Natural killer cell treated with Interleukin-12 subunit alpha and Interleukin-12 subunit beta and Interleukin-15 and Interleukin-18, amount 100 ng/mL, for 72 hours (primary cell): ENCODE data around the gene ESRRA. TPM values are rescaled to one million over a fixed set of nuclear protein-coding genes. Genes with fewer than 3 reads are reported as not detected.

Experiments
- ATAC-seq, 2 donors: fragments of 150-1000 bp; cut with Tn5 transposase in 1 of 2; sonication (Bioruptor Pico), chemical (Tn5 transposase) in 1 of 2; 2 replicates each; pipeline ENCODE4 v1.10.0; 2021
- DNase-seq: peaks from one replicate; pipeline ENCODE4 v3.0.0; 2022; ENCODE audit warnings: low spot score
- H3K27ac Mint-ChIP-seq, 2 donors: 1 replicate in 1 of 2; 2 replicates in 1 of 2; pipeline ENCODE4 v1.8.0; 2022; ENCODE audit warnings: mixed read lengths in 2 of 2, mild to moderate bottlenecking in 1 of 2, moderate library complexity in 1 of 2
- H3K27me3 Mint-ChIP-seq, 2 donors: 1 replicate in 1 of 2; 2 replicates in 1 of 2; pipeline ENCODE4 v1.8.0; 2022; ENCODE audit warnings: mixed read lengths in 2 of 2
- H3K36me3 Mint-ChIP-seq: one replicate; pipeline ENCODE4 v1.8.0; 2022; ENCODE audit warnings: mixed read lengths
- H3K4me1 Mint-ChIP-seq, 2 donors: 1 replicate in 1 of 2; 2 replicates in 1 of 2; pipeline ENCODE4 v1.8.0; 2022; ENCODE audit warnings: low read depth in 2 of 2, mixed read lengths in 2 of 2, mild to moderate bottlenecking in 1 of 2
- H3K4me3 Mint-ChIP-seq: one replicate; pipeline ENCODE4 v1.8.0; 2022; ENCODE audit warnings: mixed read lengths
- H3K9me3 Mint-ChIP-seq: 2 replicates; pipeline ENCODE4 v1.8.0; 2022; ENCODE audit warnings: mixed read lengths
- total RNA-seq, 2 donors: library from RNA; stranded (reverse); gene quantifications; one replicate each; pipeline ENCODE4 v1.2.3, GENCODE V29; 2022

The ESRRA gene
- total RNA-seq, 2 donors from 2014 or later = 67.2 to 116 TPM

GRCh38 chr11:64331569-64332371 is 26.4 kb downstream of the ESRRA start:
- H3K27me3 Mint-ChIP-seq = no peaks in the 10 kb centered on the region
- peaks cover 17 to 24% of the 10 kb centered on the region in 2 donors for H3K4me1 Mint-ChIP-seq
- no peaks in the 10 kb centered on the region for H3K36me3 Mint-ChIP-seq
- DNase-seq (peak; percentile 95), ATAC-seq (peak; percentile 96 to 97)
- peak overlapping the region; percentile 68 for H3K4me3 Mint-ChIP-seq
- no peaks in the 10 kb centered on the region for H3K9me3 Mint-ChIP-seq
- H3K27ac Mint-ChIP-seq = peak overlapping the region; percentile 75 to 79

- Mint-ChIP-seq H3K4me3 (no peak overlapping the region), H3K36me3 (no peaks in the 10 kb centered on the region), H3K27me3 (no peaks in the 10 kb centered on the region), H3K9me3 (no peaks in the 10 kb centered on the region), H3K4me1 (peaks cover 28% of the 10 kb centered on the region in 2 donors), H3K27ac (peak overlapping the region in 1 of 2 donors; percentile 62)
- ATAC-seq (no peak), DNase-seq (no peak)
Measured at GRCh38 chr11:64333556-64333955, 28.2 kb downstream of the ESRRA start.

DNA sequence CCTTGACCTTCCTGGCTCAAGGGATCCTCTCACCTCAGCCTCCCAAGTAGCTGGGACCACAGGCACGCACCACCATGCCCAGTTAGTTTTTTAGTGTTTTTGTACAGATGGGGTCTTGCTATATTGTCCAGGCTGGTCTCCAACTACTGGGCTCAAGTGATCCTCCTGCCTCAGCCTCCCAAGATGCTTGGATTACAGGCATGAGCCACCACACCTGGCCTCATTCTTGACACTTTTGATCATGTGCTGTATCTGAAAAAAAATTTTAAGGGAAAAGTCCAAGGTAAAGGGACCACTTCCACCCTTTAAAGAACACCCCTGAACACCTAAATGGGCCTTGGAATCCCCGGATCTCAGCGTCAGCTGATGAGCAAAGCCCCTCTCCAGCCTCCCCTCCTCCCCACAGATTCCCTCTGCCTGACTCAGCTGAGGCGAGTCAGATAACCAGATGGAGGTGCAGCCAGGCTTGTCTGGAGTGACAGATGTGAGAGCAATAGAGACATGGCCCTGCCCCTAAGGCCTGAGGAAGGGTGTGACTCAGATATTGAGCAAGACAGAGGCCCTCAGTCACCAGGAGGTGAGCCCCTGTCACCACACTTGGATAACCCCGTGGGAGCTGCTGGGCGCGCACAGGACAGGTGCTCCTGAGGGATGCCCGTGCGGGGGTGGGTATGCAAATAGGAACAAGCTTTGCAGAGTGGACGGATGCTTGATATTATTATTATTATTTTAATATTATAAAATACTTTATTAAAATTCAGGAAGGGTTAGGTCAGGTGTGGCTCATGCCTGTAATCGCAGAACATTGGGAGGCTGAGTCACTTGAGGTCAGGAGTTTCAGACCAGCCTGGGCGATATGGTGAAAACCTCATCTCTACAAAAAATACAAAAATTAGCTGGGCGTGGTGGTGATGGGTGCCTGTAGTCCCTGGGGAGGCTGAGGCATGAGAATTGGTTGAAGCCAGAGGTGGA is 29.7 kb downstream of the ESRRA start:
- Mint-ChIP-seq H3K9me3 (no peaks in the 10 kb centered on the region), H3K4me1 (peaks cover 40% of the 10 kb centered on the region in 2 donors), H3K36me3 (no peaks in the 10 kb centered on the region), H3K27ac (peak overlapping the region; percentile 61 to 79), H3K27me3 (no peaks in the 10 kb centered on the region), H3K4me3 (peak overlapping the region; percentile 40)
- ATAC-seq = peak; percentile 67 to 76
- peak; percentile 75 for DNase-seq

DNA sequence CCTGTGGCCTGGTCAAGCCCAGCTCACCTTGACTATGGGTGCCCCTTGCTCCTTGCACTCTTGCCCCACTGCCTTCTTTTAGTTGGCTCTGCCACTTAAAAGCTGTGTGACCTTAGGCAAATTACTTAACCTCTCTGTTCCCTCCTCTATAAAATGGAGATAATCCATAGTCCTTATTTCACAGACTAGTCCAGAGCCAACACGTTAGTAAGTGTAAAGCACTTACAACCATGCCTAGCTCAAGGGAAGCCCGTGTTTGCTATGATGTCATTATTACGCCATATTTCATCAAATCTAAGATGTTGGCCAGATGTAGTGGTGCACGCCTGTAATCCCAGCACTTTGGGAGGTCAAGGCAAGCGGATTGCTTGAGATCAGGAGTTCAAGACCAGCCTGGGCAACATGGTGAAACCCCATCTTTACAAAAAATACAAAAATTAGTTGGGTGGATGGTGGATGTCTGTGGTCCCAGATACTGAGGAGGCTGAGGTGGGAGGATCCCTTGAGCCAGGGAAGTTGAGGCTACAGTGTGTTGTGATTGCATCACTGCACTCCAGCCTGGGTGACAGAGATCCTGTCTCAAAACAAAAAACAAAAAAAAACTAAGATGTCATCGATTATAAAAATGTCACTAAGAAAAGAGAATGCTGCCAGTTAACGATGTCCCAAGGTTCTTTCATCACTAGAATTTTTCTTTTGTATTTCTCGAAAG is 32.4 kb downstream of the ESRRA start:
- ATAC-seq (no peak), DNase-seq (no peak)
- no peaks in the 10 kb centered on the region for H3K9me3 Mint-ChIP-seq
- H3K4me3 Mint-ChIP-seq = peak overlapping the region; percentile 32
- H3K27ac Mint-ChIP-seq = peak overlapping the region; percentile 92 to 97
- no peaks in the 10 kb centered on the region for H3K36me3 Mint-ChIP-seq
- peaks cover 36 to 40% of the 10 kb centered on the region in 2 donors for H3K4me1 Mint-ChIP-seq
- H3K27me3 Mint-ChIP-seq = no peaks in the 10 kb centered on the region

- H3K9me3 Mint-ChIP-seq = no peaks in the 10 kb centered on the region
- ATAC-seq (no peak), DNase-seq (no peak)
- peak overlapping the region; percentile 90 for H3K4me3 Mint-ChIP-seq
- H3K27ac Mint-ChIP-seq = peak overlapping the region; percentile 92 to 97
- H3K4me1 Mint-ChIP-seq = peaks cover 36 to 40% of the 10 kb centered on the region in 2 donors
- no peaks in the 10 kb centered on the region for H3K27me3 Mint-ChIP-seq
- no peaks in the 10 kb centered on the region for H3K36me3 Mint-ChIP-seq
Measured at GRCh38 chr11:64338716-64339115, 33.4 kb downstream of the ESRRA start.

DNA sequence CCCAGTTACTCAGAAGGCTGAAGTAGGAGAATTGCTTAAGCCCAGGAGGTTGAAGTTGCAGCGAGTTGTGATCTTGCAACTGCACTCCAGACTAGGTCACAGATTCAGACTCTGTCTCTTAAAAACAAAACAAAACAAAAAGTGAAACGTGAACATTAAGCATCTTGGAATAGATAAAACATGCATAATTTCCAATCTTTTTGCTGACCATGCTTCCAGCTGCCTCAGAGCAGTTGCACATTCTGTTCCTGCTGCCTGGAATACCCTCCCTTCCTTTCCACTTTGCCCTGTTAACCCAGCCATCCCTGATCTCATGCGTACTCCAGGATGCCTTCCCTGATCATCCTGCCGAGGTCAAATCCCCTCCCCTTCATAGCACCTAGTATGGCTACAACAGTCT is 34.0 kb downstream of the ESRRA start:
- H3K9me3 Mint-ChIP-seq = no peaks in the 10 kb centered on the region
- H3K27ac Mint-ChIP-seq = peak overlapping the region; percentile 92 to 97
- DNase-seq (no peak), ATAC-seq (no peak)
- H3K4me3 Mint-ChIP-seq = peak overlapping the region; percentile 90
- peaks cover 36 to 39% of the 10 kb centered on the region in 2 donors for H3K4me1 Mint-ChIP-seq
- H3K27me3 Mint-ChIP-seq = no peaks in the 10 kb centered on the region
- no peaks in the 10 kb centered on the region for H3K36me3 Mint-ChIP-seq

GRCh38 chr11:64339754-64340408 is 34.6 kb downstream of the ESRRA start, which contains the start of gene CCDC88B:
CCDC88B (plus strand) TSS chr11:64340204; CDS start chr11:64340267, 63 bp downstream.
- H3K4me1 Mint-ChIP-seq = peaks cover 34 to 38% of the 10 kb centered on the region in 2 donors

GRCh38 chr11:64340671-64341335 is 35.5 kb downstream of the ESRRA start:
- Mint-ChIP-seq H3K36me3 (no peaks in the 10 kb centered on the region), H3K9me3 (no peaks in the 10 kb centered on the region), H3K27me3 (no peaks in the 10 kb centered on the region), H3K27ac (peak overlapping the region; percentile 92 to 97), H3K4me1 (peaks cover 27 to 41% of the 10 kb centered on the region in 2 donors), H3K4me3 (peak overlapping the region; percentile 90)
- peak; percentile 84 for DNase-seq
- peak; percentile 64 to 77 for ATAC-seq

More at GRCh38 chr11:64339754-64340408, 34.6 kb downstream of the ESRRA start, which contains the start of gene CCDC88B:
- no peaks in the 10 kb centered on the region for H3K36me3 Mint-ChIP-seq
- H3K4me3 Mint-ChIP-seq = peak within 1 kb of the TSS; percentile 90
- no peaks in the 10 kb centered on the region for H3K9me3 Mint-ChIP-seq
- H3K27ac Mint-ChIP-seq = peak within 1 kb of the TSS; percentile 92 to 97
- ATAC-seq = peak; percentile 86 to 90
- no peaks in the 10 kb centered on the region for H3K27me3 Mint-ChIP-seq
- DNase-seq = peak; percentile 89

GRCh38 chr11:64341429-64341828 is 36.1 kb downstream of the ESRRA start:
- Mint-ChIP-seq H3K36me3 (no peaks in the 10 kb centered on the region), H3K9me3 (no peaks in the 10 kb centered on the region), H3K4me1 (peaks cover 27 to 43% of the 10 kb centered on the region in 2 donors), H3K4me3 (peak overlapping the region; percentile 90), H3K27ac (peak overlapping the region in 1 of 2 donors; percentile 97), H3K27me3 (no peaks in the 10 kb centered on the region)
- no peak for ATAC-seq
- DNase-seq = no peak

GRCh38 chr11:64341851-64342791 is 36.8 kb downstream of the ESRRA start:
- Mint-ChIP-seq H3K4me3 (peak overlapping the region; percentile 90), H3K27ac (no peak overlapping the region), H3K4me1 (peaks cover 27 to 44% of the 10 kb centered on the region in 2 donors), H3K27me3 (no peaks in the 10 kb centered on the region), H3K9me3 (no peaks in the 10 kb centered on the region), H3K36me3 (no peaks in the 10 kb centered on the region)
- peak; percentile 90 for DNase-seq
- ATAC-seq = peak; percentile 82 to 87

DNA sequence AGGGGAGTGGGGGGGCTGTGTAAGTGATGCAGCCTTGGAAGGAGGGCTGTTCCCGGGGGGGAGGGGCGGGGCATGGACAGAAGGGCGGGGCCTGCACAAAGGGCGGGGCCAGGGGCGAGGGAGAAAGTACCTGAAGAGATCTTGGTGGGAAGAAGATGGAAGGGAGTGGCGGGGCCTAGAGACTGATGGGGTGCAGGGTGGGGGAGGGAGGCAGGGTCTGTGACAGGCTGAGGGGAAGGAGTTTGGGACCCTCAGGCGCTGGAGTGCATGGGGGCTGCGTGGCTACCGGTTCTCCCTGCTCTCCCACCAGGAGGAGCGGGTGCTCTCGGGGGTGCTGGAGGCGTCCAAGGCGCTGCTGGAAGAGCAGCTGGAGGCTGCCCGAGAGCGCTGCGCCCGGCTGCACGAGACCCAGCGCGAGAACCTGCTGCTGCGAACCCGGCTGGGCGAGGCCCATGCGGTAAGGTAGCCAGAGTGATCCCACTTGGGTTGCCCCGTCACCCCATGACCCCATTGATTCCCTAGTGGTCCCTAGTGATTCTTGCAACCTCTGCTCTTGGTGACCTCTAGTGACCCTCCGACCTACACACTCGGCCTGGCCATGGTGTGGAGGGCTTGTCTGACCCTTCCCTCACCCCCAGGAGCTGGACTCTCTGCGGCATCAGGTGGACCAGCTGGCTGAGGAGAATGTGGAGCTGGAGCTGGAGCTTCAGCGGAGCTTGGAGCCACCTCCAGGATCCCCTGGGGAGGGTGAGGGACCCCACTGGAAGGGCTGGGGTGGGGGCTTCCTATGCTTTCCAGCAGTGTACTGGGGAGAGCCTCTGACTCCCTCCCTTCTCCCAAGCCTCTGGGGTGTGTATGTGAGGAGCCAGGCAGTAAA is 37.8 kb downstream of the ESRRA start:
- peak overlapping the region; percentile 66 for H3K4me3 Mint-ChIP-seq
- peaks cover 24 to 44% of the 10 kb centered on the region in 2 donors for H3K4me1 Mint-ChIP-seq
- no peak overlapping the region for H3K27ac Mint-ChIP-seq

More for the DNA sequence above, 37.8 kb downstream of the ESRRA start:
- Mint-ChIP-seq H3K36me3 (no peaks in the 10 kb centered on the region), H3K27me3 (no peaks in the 10 kb centered on the region), H3K9me3 (no peaks in the 10 kb centered on the region)
- ATAC-seq = no peak
- no peak for DNase-seq
